Kidney (tissue), 14 donors: Measurements from ENCODE around the gene ATL3. TPM values are rescaled to one million over a fixed set of nuclear protein-coding genes. Genes with fewer than 3 reads are reported as not detected.

Source experiments
- DNase-seq, 5 donors: peaks; one replicate each; pipeline ENCODE4 v3.0.0-alpha.2; 2013 to 2020
- FAIRE-seq: peaks from 2 replicates; lab custom pipeline; 2012; peaks lifted over from hg19 to GRCh38; lab: Jason Lieb, UNC
- H3K27ac ChIP-seq, 2 donors: one replicate each; pipeline ENCODE4 v1.7.0; 2013; ENCODE audit warnings: low read depth in 2 of 2, low read length in 2 of 2, inconsistent platforms in 1 of 2
- H3K27me3 ChIP-seq: one replicate; pipeline ENCODE4 v1.7.1; 2013; ENCODE audit warnings: low read length, inconsistent platforms; ENCODE audit not compliant: control insufficient read depth, insufficient read depth
- H3K36me3 ChIP-seq, 3 donors: one replicate each; pipeline versions ENCODE4 v1.7.0 to v1.7.1; 2013; ENCODE audit warnings: low read length in 3 of 3, control low read depth in 1 of 3, inconsistent platforms in 1 of 3; ENCODE audit not compliant: insufficient read depth in 3 of 3, control insufficient read depth in 2 of 3
- H3K4me1 ChIP-seq, 3 donors: one replicate each; pipeline versions ENCODE4 v1.7.0 to v1.7.1; 2013; ENCODE audit warnings: low read length in 3 of 3, inconsistent platforms in 1 of 3, low read depth in 1 of 3; ENCODE audit not compliant: control insufficient read depth in 2 of 3, insufficient read depth in 2 of 3
- H3K4me3 ChIP-seq, 3 donors: one replicate each; pipeline versions ENCODE4 v1.7.0 to v1.8.1; 2013; ENCODE audit warnings: low read length in 3 of 3, control low read depth in 1 of 3, inconsistent platforms in 1 of 3
- H3K9ac ChIP-seq, 3 donors: one replicate each; pipeline versions ENCODE4 v1.7.0 to v1.7.1; 2013; ENCODE audit warnings: low read length in 3 of 3, control low read depth in 1 of 3, inconsistent platforms in 1 of 3
- H3K9me3 ChIP-seq, 3 donors: one replicate each; pipeline versions ENCODE4 v1.7.0 to v1.7.1; 2013; ENCODE audit warnings: low read length in 3 of 3, control low read depth in 1 of 3, inconsistent platforms in 1 of 3; ENCODE audit not compliant: control insufficient read depth in 2 of 3, insufficient read depth in 1 of 3
- CTCF ChIP-seq: IDR thresholded peaks from 3 replicates; pipeline ENCODE4 v1.5.1; 2012; ENCODE audit warnings: mild to moderate bottlenecking, moderate library complexity, borderline replicate concordance; ENCODE audit not compliant: insufficient read depth; ENCODE audit errors: extremely low read depth
- intact Hi-C: fragments of 100-400 bp; cut with DNase I; formaldehyde crosslinking; loops from one replicate; pipeline ENCODE4 v1.11.1; 2022
- polyA plus RNA-seq: library from polyadenylated mRNA; stranded (reverse); fragments of 350-450 nt; fragmentation: Illumina TruSeq; extraction: RNeasy Lipid Tissue Mini Kit (QIAGEN cat#74804); gene quantifications from one replicate; pipeline ENCODE4 v1.2.3, GENCODE V29; 2014; ENCODE audit warnings: low read depth, low replicate concordance; ENCODE audit not compliant: insufficient read depth
- total RNA-seq: library from RNA; stranded (reverse); fragmentation: NEBNext Ultra II Directional; extraction: Animal tissue kit (Norgen Biotek cat#: 25700); gene quantifications from one replicate; pipeline ENCODE4 v1.2.1, GENCODE V29; 2021
- donor health status: control.
- donor health status: control.
- donor health status: control.
- donor health status: control.
- donor health status: control.
- donor health status: DM: yes; HTN: yes; CAD: no.
- donor health status: Normal renal cell carcinoma (clear cell type).

Gene ATL3
- total and polyA plus RNA-seq, 2 donors from 2014 or later, result 11.4 to 78.3 TPM

- Histone ChIP-seq H3K27ac (no peak overlapping the region), H3K27me3 (no peaks in the 10 kb centered on the region), H3K9me3 (no peaks in the 10 kb centered on the region), H3K4me1 (peaks cover 0 to 3% (median 0%) of the 10 kb centered on the region in 3 donors), H3K9ac (peak overlapping the region in 1 of 3 donors; percentile 10), H3K4me3 (no peak overlapping the region), H3K36me3 (no peaks in the 10 kb centered on the region)
- intact Hi-C loops, result no loop called here
- FAIRE-seq (no peak), DNase-seq (peak in 2 of 5 donors; percentile 31 to 60)
- TF ChIP-seq CTCF, result no peak
Measured at GRCh38 chr11:63710476-63711217, 39.5 kb upstream of the ATL3 start.

- no peaks in the 10 kb centered on the region for H3K36me3 ChIP-seq
- no peak overlapping the region for H3K9ac ChIP-seq
- no peak for DNase-seq
- peaks cover 0 to 7% (median 0%) of the 10 kb centered on the region in 3 donors for H3K4me1 ChIP-seq
- no peaks in the 10 kb centered on the region for H3K27me3 ChIP-seq
- H3K4me3 ChIP-seq, result no peak overlapping the region
- H3K27ac ChIP-seq, result no peak overlapping the region
- TF ChIP-seq CTCF, result no peak
- intact Hi-C loops, result no loop called here
- no peaks in the 10 kb centered on the region for H3K9me3 ChIP-seq
- FAIRE-seq, result no peak
Measured at GRCh38 chr11:63709336-63709884, 38.2 kb upstream of the ATL3 start.

GRCh38 chr11:63708764-63709163 is 37.6 kb upstream of the ATL3 start:
- H3K27me3 ChIP-seq, result no peaks in the 10 kb centered on the region
- DNase-seq, result no peak
- H3K4me3 ChIP-seq, result no peak overlapping the region
- no peaks in the 10 kb centered on the region for H3K36me3 ChIP-seq
- FAIRE-seq, result no peak
- H3K9ac ChIP-seq, result no peak overlapping the region
- peaks cover 0 to 7% (median 0%) of the 10 kb centered on the region in 3 donors for H3K4me1 ChIP-seq
- H3K9me3 ChIP-seq, result no peaks in the 10 kb centered on the region
- no peak overlapping the region for H3K27ac ChIP-seq
- TF ChIP-seq CTCF, result no peak
- intact Hi-C loops, result no loop called here
